IMR-90 (cell line): ENCODE data around the gene DOK3. TPM values are rescaled to one million over a fixed set of nuclear protein-coding genes. Genes with fewer than 3 reads are reported as not detected.

Source experiments
- ATAC-seq: fragments of 200-7000 bp; cut with Tn5 transposase; 2 replicates; pipeline ENCODE4 v1.9.1; 2020; ENCODE audit warnings: low read depth, mild to moderate bottlenecking, moderate library complexity
- BruUV-seq: library from RNA; stranded (reverse); fragments of 400-500 nt; replicated peaks from 2 replicates; lab custom pipeline; 2021; lab: Mats Ljungman, UMichigan
- CTCF ChIA-PET: fragments of 300-600 bp; formaldehyde crosslinking; extraction: SDS; loops from one replicate; lab custom pipeline; 2021; ENCODE audit warnings: antibody characterized with exemption; lab: Yijun Ruan, JAX
- POLR2A ChIA-PET: fragments of 300-600 bp; sonication (Branson Sonifier 250); formaldehyde crosslinking; loops from one replicate; lab custom pipeline; 2022; ENCODE audit warnings: antibody characterized with exemption; ENCODE audit not compliant: unreplicated experiment; lab: Charles Lee
- DNase-seq: peaks from one replicate; pipeline ENCODE4 v3.0.0; 2013
- H2AFZ ChIP-seq: replicated peaks from 2 replicates; pipeline ENCODE3; 2013; ENCODE audit warnings: low read length, mild to moderate bottlenecking; ENCODE audit not compliant: poor library complexity
- H2AK5ac ChIP-seq: 2 replicates; pipeline ENCODE4 v1.6.1; 2013; ENCODE audit warnings: low read depth, low read length, inconsistent platforms
- H2AK9ac ChIP-seq: replicated peaks from 2 replicates; pipeline ENCODE3; 2013; ENCODE audit warnings: mild to moderate bottlenecking, low read depth, low read length, moderate library complexity; ENCODE audit not compliant: poor library complexity
- H2BK120ac ChIP-seq: 2 replicates; pipeline ENCODE4 v1.6.1; 2013; ENCODE audit warnings: low read depth, low read length, inconsistent platforms
- H2BK15ac ChIP-seq: 3 replicates; pipeline ENCODE4 v1.6.1; 2013; ENCODE audit warnings: low read depth, low read length, inconsistent platforms
- H2BK20ac ChIP-seq: 2 replicates; pipeline ENCODE4 v1.6.1; 2013; ENCODE audit warnings: low read depth, mild to moderate bottlenecking, inconsistent platforms, low read length, moderate library complexity
- H2BK5ac ChIP-seq: 2 replicates; pipeline ENCODE4 v1.6.1; 2013; ENCODE audit warnings: mild to moderate bottlenecking, low read depth, low read length, inconsistent platforms; ENCODE audit not compliant: poor library complexity, severe bottlenecking
- H3K14ac ChIP-seq: replicated peaks from 2 replicates; pipeline ENCODE4 v1.6.1; 2013; ENCODE audit warnings: low read depth, low read length, inconsistent platforms
- H3K18ac ChIP-seq: 2 replicates; pipeline ENCODE4 v1.6.1; 2013; ENCODE audit warnings: low read depth, low read length, control low read depth
- H3K23ac ChIP-seq: 2 replicates; pipeline ENCODE4 v1.6.1; 2013; ENCODE audit warnings: low read depth, low read length, inconsistent platforms
- H3K27ac ChIP-seq: 2 replicates; pipeline ENCODE4 v1.5.1; 2013; ENCODE audit warnings: mild to moderate bottlenecking, control low read depth, low read length; ENCODE audit not compliant: insufficient read depth
- H3K27me3 ChIP-seq: 2 replicates; pipeline ENCODE4 v1.6.1; 2013; ENCODE audit warnings: low read length; ENCODE audit not compliant: control insufficient read depth, insufficient read depth
- H3K36me3 ChIP-seq: 2 replicates; pipeline ENCODE4 v1.6.1; 2013; ENCODE audit warnings: low read length, mixed read lengths; ENCODE audit not compliant: control insufficient read depth, insufficient read depth
- H3K4ac ChIP-seq: 2 replicates; pipeline ENCODE4 v1.6.1; 2013; ENCODE audit warnings: low read depth, low read length, inconsistent platforms
- H3K4me1 ChIP-seq: 2 replicates; pipeline ENCODE4 v1.6.1; 2013; ENCODE audit warnings: low read length, mixed read lengths; ENCODE audit not compliant: control insufficient read depth, insufficient read depth
- H3K4me2 ChIP-seq: 2 replicates; pipeline ENCODE4 v1.6.1; 2013; ENCODE audit warnings: low read depth, mild to moderate bottlenecking, control low read depth, low read length, moderate library complexity
- H3K4me3 ChIP-seq: 2 replicates; pipeline ENCODE4 v1.5.1; 2013; ENCODE audit warnings: low read depth, mild to moderate bottlenecking, control low read depth, low read length, moderate library complexity; ENCODE audit not compliant: insufficient read depth
- H3K56ac ChIP-seq: 2 replicates; pipeline ENCODE4 v1.6.1; 2013; ENCODE audit warnings: low read length, inconsistent platforms; ENCODE audit not compliant: insufficient read depth; ENCODE audit errors: extremely low read depth
- H3K79me1 ChIP-seq, 2 experiments: 2 replicates each; pipeline ENCODE4 v1.6.1; 2013; ENCODE audit warnings: low read length in 2 of 2, inconsistent platforms in 1 of 2, low read depth in 1 of 2
- H3K9ac ChIP-seq: 2 replicates; pipeline ENCODE4 v1.6.1; 2013; ENCODE audit warnings: low read depth, low read length, control low read depth
- H3K9me1 ChIP-seq: 2 replicates; pipeline ENCODE4 v1.6.1; 2013; ENCODE audit warnings: low read length, inconsistent platforms; ENCODE audit not compliant: insufficient read depth
- H3K9me3 ChIP-seq: 2 replicates; pipeline ENCODE4 v1.6.1; 2013; ENCODE audit warnings: low read length; ENCODE audit not compliant: control insufficient read depth, insufficient read depth
- H4K20me1 ChIP-seq: 2 replicates; pipeline ENCODE4 v1.6.1; 2013; ENCODE audit warnings: low read length, inconsistent platforms; ENCODE audit not compliant: insufficient read depth
- H4K5ac ChIP-seq: 2 replicates; pipeline ENCODE4 v1.6.1; 2013; ENCODE audit warnings: mild to moderate bottlenecking, low read depth, low read length, control low read depth
- H4K8ac ChIP-seq, 2 experiments: 2 replicates each; pipeline ENCODE4 v1.6.1; 2013; ENCODE audit warnings: low read depth in 2 of 2, low read length in 2 of 2, control low read depth in 1 of 2, inconsistent platforms in 1 of 2
- H4K91ac ChIP-seq: 2 replicates; pipeline ENCODE4 v1.6.1; 2013; ENCODE audit warnings: low read depth, low read length, inconsistent platforms; ENCODE audit not compliant: insufficient read depth
- BHLHE40 ChIP-seq: fragments of 150-350 bp; IDR thresholded peaks from 2 replicates; pipeline ENCODE4 v1.6.1; 2016; ENCODE audit warnings: mild to moderate bottlenecking, low read depth, low read length
- CEBPB ChIP-seq: IDR thresholded peaks from 2 replicates; pipeline ENCODE4 v1.6.1; 2012; ENCODE audit warnings: low read depth, low read length, improper control_type of control experiment
- CHD1 ChIP-seq: IDR thresholded peaks from 2 replicates; pipeline ENCODE4 v1.6.1; 2012; ENCODE audit warnings: low read depth, low read length, improper control_type of control experiment
- ELK1 ChIP-seq: fragments of 150-350 bp; IDR thresholded peaks from 2 replicates; pipeline ENCODE4 v1.6.1; 2016; ENCODE audit warnings: low read depth, mild to moderate bottlenecking, low read length, moderate library complexity, borderline replicate concordance
- FOS ChIP-seq: fragments of 150-350 bp; IDR thresholded peaks from 2 replicates; pipeline ENCODE4 v1.6.1; 2016; ENCODE audit warnings: low read depth, low read length
- MAFK ChIP-seq: IDR thresholded peaks from 2 replicates; pipeline ENCODE4 v1.6.1; 2012; ENCODE audit warnings: low read depth, low read length, improper control_type of control experiment
- MAZ ChIP-seq: IDR thresholded peaks from 2 replicates; pipeline ENCODE4 v1.6.1; 2012; ENCODE audit warnings: low read depth, mild to moderate bottlenecking, low read length, improper control_type of control experiment, moderate library complexity, borderline replicate concordance
- MXI1 ChIP-seq: IDR thresholded peaks from 2 replicates; pipeline ENCODE4 v1.6.1; 2012; ENCODE audit warnings: low read depth, mild to moderate bottlenecking, low read length, moderate library complexity, borderline replicate concordance
- NFE2L2 ChIP-seq: fragments of 150-350 bp; IDR thresholded peaks from 2 replicates; pipeline ENCODE4 v1.6.1; 2016; ENCODE audit warnings: low read depth, mild to moderate bottlenecking, low read length
- POLR2A ChIP-seq: IDR thresholded peaks from 2 replicates; pipeline ENCODE4 v1.6.1; 2012; ENCODE audit warnings: mild to moderate bottlenecking, low read depth, low read length
- RAD21 ChIP-seq: IDR thresholded peaks from 2 replicates; pipeline ENCODE4 v1.6.1; 2012; ENCODE audit warnings: low read length, improper control_type of control experiment
- RCOR1 ChIP-seq: IDR thresholded peaks from 2 replicates; pipeline ENCODE4 v1.6.1; 2012; ENCODE audit warnings: mild to moderate bottlenecking, low read length, improper control_type of control experiment; ENCODE audit not compliant: insufficient replicate concordance
- RFX5 ChIP-seq: IDR thresholded peaks from 2 replicates; pipeline ENCODE4 v1.8.0; 2012; ENCODE audit warnings: low read depth, mild to moderate bottlenecking, low read length, moderate library complexity
- SMC3 ChIP-seq: fragments of 150-350 bp; IDR thresholded peaks from 2 replicates; pipeline ENCODE4 v1.6.1; 2016; ENCODE audit warnings: low read depth, mild to moderate bottlenecking, antibody characterized with exemption, low read length, moderate library complexity
- USF2 ChIP-seq: fragments of 150-350 bp; IDR thresholded peaks from 2 replicates; pipeline ENCODE4 v1.6.1; 2017; ENCODE audit warnings: mild to moderate bottlenecking, antibody characterized with exemption, low read length, low read depth
- WGBS, 2 experiments: methylation state at CpG; one replicate each; pipeline versions ENCODE4 v1.1.5 to v1.1.7; 2013; ENCODE audit warnings: missing lambda C conversion rate in 2 of 2; ENCODE audit not compliant: insufficient read length in 1 of 2; ENCODE audit errors: extremely low coverage in 2 of 2; 5-methylcytosine and 5-hydroxymethylcytosine counted together
- dilution Hi-C: fragments of 300-500 bp; cut with HindIII; formaldehyde crosslinking; loops from one replicate; pipeline ENCODE4 v1.14.3; 2018; ENCODE audit warnings: low sequenced_read_pairs; ENCODE audit not compliant: unreplicated experiment
- in situ Hi-C: fragments of 300-500 bp; cut with MboI; formaldehyde crosslinking; loops from 3 replicates; pipeline ENCODE4 v1.14.3; 2019; ENCODE audit warnings: low sequenced_read_pairs, inconsistent platforms, mixed read lengths
- intact Hi-C: fragments of 100-400 bp; cut with micrococcal nuclease; formaldehyde crosslinking; loops from 2 replicates; pipeline ENCODE4 v1.10.0; 2022
- polyA plus RNA-seq, 3 experiments: library from polyadenylated mRNA; depleted of rRNA; stranded (reverse); fragments of >200 nt; gene quantifications; 2 replicates each; pipeline ENCODE4 v1.2.3, GENCODE V29; 2012; ENCODE audit warnings: low replicate concordance in 1 of 3
- total RNA-seq: library from RNA; depleted of rRNA; stranded (reverse); fragments of >200 nt; gene quantifications from 2 replicates; pipeline ENCODE4 v1.2.3, GENCODE V29; 2012

DOK3 gene
- total and polyA plus RNA-seq, 2 of the 4 experiments (the other 2 are of a cell fraction), result 0.54 to 3.9 TPM

GRCh38 chr5:177455661-177456590 is 53.7 kb downstream of the DOK3 start:
- WGBS, 2 experiments, result 1% methylated on average over 33 of the region's 76 CpGs; no CpG with 5 or more reads in 1 of the 2 experiments
- Histone ChIP-seq H3K27me3 (no peaks in the 10 kb centered on the region), H2AFZ (peak overlapping the region; percentile 82), H3K27ac (no peak overlapping the region; the same call in 1 of the 2 replicates), H4K20me1 (peaks cover 63% of the 10 kb centered on the region), H3K4me3 (peak overlapping the region; percentile 38), H3K14ac (no peak overlapping the region), H3K23ac (no peak overlapping the region), H3K56ac (no peak overlapping the region), H2BK20ac (no peak overlapping the region), H2BK120ac (no peak overlapping the region), H2BK15ac (no peak overlapping the region), H3K4me2 (peak overlapping the region; percentile 83), H3K79me1 (peaks cover 0 to 10% of the 10 kb centered on the region in 2 experiments; a peak in 2 of 4 replicates), H2AK5ac (0 out of 2 replicates have a peak overlapping the region, but pooled peaks have one; percentile 2), H3K4me1 (peaks cover 8% of the 10 kb centered on the region), H3K4ac (no peak overlapping the region; the same call in 1 of the 2 replicates), H2AK9ac (peak overlapping the region; percentile 79), H3K18ac (no peak overlapping the region), H4K5ac (no peak overlapping the region), H4K91ac (no peak overlapping the region), H2BK5ac (no peak overlapping the region), H3K36me3 (peaks cover 40% of the 10 kb centered on the region), H4K8ac (no peak overlapping the region), H3K9ac (peak overlapping the region; percentile 14; the same call in 1 of the 2 replicates), H3K9me3 (no peaks in the 10 kb centered on the region), H3K9me1 (no peaks in the 10 kb centered on the region)
- BruUV-seq, result no TSS peak
- DNase-seq (peak; percentile 82), ATAC-seq (peak; percentile 40)
- dilution Hi-C loops, result no loop called here
- ChIA-PET POLR2A (interaction anchor here (0.7 kb wide), 1 partner anchor 38 kb away, joined by 3 read pairs; no protein-coding TSS in a partner anchor), CTCF (interaction anchor here (0.6 to 5.2 kb wide), 8 partner anchors 11 to 545 kb away, joined by 3 to 44 read pairs (median 4); no protein-coding TSS in a partner anchor)
- in situ Hi-C loops, result no loop called here
- intact Hi-C loops, result loop anchor here (1.0 to 2.0 kb wide), 3 partner anchors 41 to 145 kb away; partner anchors contain the start of genes MXD3 and PDLIM7
- TF ChIP-seq USF2 (no peak), RAD21 (peak; percentile 51), FOS (no peak), ELK1 (no peak), NFE2L2 (no peak), MAZ (peak; percentile 93; the same call in 1 of the 2 replicates), SMC3 (peak; percentile 61), RCOR1 (no peak), RFX5 (no peak), CEBPB (no peak), POLR2A (no peak), MXI1 (no peak), CHD1 (no peak), MAFK (no peak), BHLHE40 (no peak)
